HG02852 (cell line): Measurements from ENCODE around the gene KCNJ12.

Experiments
- ATAC-seq: cut with Tn5 transposase; IDR thresholded peaks from one replicate; pipeline ENCODE4 v1.9.1; 2021; ENCODE audit warnings: mild to moderate bottlenecking, moderate library complexity; ENCODE audit not compliant: unreplicated experiment

Gene KCNJ12

GRCh38 chr17:21463779-21464407 is 87.7 kb downstream of the KCNJ12 start:
- ATAC-seq, result no peak

GRCh38 chr17:21464611-21465021 is 88.5 kb downstream of the KCNJ12 start:
- ATAC-seq, result no peak

GRCh38 chr17:21466550-21466949 is 90.4 kb downstream of the KCNJ12 start:
- no peak for ATAC-seq

GRCh38 chr17:21467196-21467595 is 91.0 kb downstream of the KCNJ12 start:
- ATAC-seq, result no peak

GRCh38 chr17:21467739-21468490 is 91.8 kb downstream of the KCNJ12 start:
- ATAC-seq, result no peak
